Tibial nerve (tissue), 4 donors: ENCODE results near the gene RAB11FIP3. TPM values are rescaled to one million over a fixed set of nuclear protein-coding genes. Genes with fewer than 3 reads are reported as not detected.

ENCODE experiments used
- DNase-seq, 2 donors: peaks; one replicate each; pipeline ENCODE4 v3.0.0-alpha.2; 2019; ENCODE audit warnings: low spot score in 2 of 2
- H3K27ac ChIP-seq, 4 donors: fragments of 200-600 bp; sonication (generic) in 3 of 4; one replicate each; pipeline ENCODE4 v1.5.1; 2017 to 2019; ENCODE audit warnings: mild to moderate bottlenecking in 1 of 4
- H3K27me3 ChIP-seq, 2 donors: fragments of 200-600 bp; sonication (generic) in 1 of 2; one replicate each; pipeline versions ENCODE4 v1.5.1 to v1.6.0; 2017 to 2019
- H3K36me3 ChIP-seq, 3 donors: fragments of 200-600 bp; sonication (generic); one replicate each; pipeline ENCODE4 v1.5.1; 2018 to 2019
- H3K4me1 ChIP-seq, 4 donors: fragments of 200-600 bp; sonication (generic) in 3 of 4; one replicate each; pipeline ENCODE4 v1.5.1; 2017 to 2019
- H3K4me3 ChIP-seq, 4 donors: fragments of 200-600 bp; sonication (generic) in 3 of 4; one replicate each; pipeline ENCODE4 v1.5.1; 2017 to 2019; ENCODE audit warnings: mild to moderate bottlenecking in 1 of 4, moderate library complexity in 1 of 4
- H3K9me3 ChIP-seq, 4 donors: fragments of 200-600 bp; sonication (generic) in 3 of 4; one replicate each; pipeline ENCODE4 v1.5.1; 2017 to 2019
- EP300 ChIP-seq, 2 donors: sonication (generic); formaldehyde crosslinking; IDR thresholded peaks; one replicate each; pipeline ENCODE4 v1.6.1; 2017; ENCODE audit warnings: antibody characterized with exemption in 2 of 2, mild to moderate bottlenecking in 1 of 2
- POLR2A ChIP-seq, 2 donors: fragments of 450-650 bp; IDR thresholded peaks; one replicate each; pipeline ENCODE4 v1.6.1; 2017; ENCODE audit warnings: antibody characterized with exemption in 2 of 2, mild to moderate bottlenecking in 2 of 2, moderate library complexity in 2 of 2
- WGBS, 2 donors: methylation state at CpG; one replicate each; pipeline ENCODE4 v1.1.5; 2018; 5-methylcytosine and 5-hydroxymethylcytosine counted together
- total RNA-seq, 4 donors: library from RNA; depleted of rRNA; stranded (reverse); fragments of >200 nt; gene quantifications; one replicate each; pipeline ENCODE4 v1.1.0, GENCODE V29; 2016
- TF ChIP-seq, protein P1 (sequence below), 5 experiments: fragments of 200-600 bp in 3 of 5; fragments of 450-650 bp in 2 of 5; sonication (generic) in 3 of 5; IDR thresholded peaks; one replicate each; pipeline ENCODE4 v1.5.1; 2016 to 2019; ENCODE audit warnings: antibody characterized with exemption in 5 of 5, mild to moderate bottlenecking in 3 of 5, moderate library complexity in 2 of 5

The RAB11FIP3 gene
- total RNA-seq, 4 donors from 2014 or later = 30.2 to 128 (median 54.6) TPM

DNA sequence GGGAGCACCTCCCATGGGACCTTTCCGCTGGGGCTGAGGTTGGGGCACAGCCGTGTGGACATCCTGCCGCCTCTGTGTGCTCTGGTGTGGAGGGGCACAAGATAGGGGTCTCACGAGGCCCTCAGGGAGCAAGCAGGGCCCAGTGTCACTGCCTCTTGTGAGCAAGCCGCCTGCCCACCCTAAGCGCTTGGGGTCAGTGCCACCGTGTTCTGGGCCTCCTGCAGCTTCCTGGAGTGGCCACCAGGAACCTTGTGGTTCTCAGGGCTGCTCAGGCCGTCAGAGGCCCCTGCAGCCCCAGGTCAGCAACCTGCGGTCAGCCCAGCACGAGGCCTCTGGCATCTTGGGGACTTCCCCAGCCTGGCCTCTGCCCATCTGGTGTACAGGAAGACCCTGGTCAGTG lies 88.5 kb downstream of the RAB11FIP3 start:
- no peak for DNase-seq
- no peak overlapping the region for H3K27ac ChIP-seq
- no peak for TF ChIP-seq EP300 (IDR thresholded peaks at IDR 0.05)
- TF ChIP-seq, protein P1, sequence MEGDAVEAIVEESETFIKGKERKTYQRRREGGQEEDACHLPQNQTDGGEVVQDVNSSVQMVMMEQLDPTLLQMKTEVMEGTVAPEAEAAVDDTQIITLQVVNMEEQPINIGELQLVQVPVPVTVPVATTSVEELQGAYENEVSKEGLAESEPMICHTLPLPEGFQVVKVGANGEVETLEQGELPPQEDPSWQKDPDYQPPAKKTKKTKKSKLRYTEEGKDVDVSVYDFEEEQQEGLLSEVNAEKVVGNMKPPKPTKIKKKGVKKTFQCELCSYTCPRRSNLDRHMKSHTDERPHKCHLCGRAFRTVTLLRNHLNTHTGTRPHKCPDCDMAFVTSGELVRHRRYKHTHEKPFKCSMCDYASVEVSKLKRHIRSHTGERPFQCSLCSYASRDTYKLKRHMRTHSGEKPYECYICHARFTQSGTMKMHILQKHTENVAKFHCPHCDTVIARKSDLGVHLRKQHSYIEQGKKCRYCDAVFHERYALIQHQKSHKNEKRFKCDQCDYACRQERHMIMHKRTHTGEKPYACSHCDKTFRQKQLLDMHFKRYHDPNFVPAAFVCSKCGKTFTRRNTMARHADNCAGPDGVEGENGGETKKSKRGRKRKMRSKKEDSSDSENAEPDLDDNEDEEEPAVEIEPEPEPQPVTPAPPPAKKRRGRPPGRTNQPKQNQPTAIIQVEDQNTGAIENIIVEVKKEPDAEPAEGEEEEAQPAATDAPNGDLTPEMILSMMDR (IDR thresholded peaks at IDR 0.05) = no peak
- no peak for TF ChIP-seq POLR2A (IDR thresholded peaks at IDR 0.05)
- peaks cover 0 to 81% (median 2%) of the 10 kb centered on the region in 3 donors for H3K36me3 ChIP-seq
- H3K27me3 ChIP-seq = no peaks in the 10 kb centered on the region
- H3K4me1 ChIP-seq = peaks cover 0 to 7% (median 0%) of the 10 kb centered on the region in 4 donors
- H3K9me3 ChIP-seq = no peaks in the 10 kb centered on the region
- no peak overlapping the region for H3K4me3 ChIP-seq
- WGBS, 2 donors = 73 to 82% methylated on average over 9 of the region's 10 CpGs

- TF ChIP-seq EP300 (IDR thresholded peaks at IDR 0.05) (no peak), POLR2A (IDR thresholded peaks at IDR 0.05) (no peak)
- TF ChIP-seq, protein P1 (IDR thresholded peaks at IDR 0.05) = no peak
- no peaks in the 10 kb centered on the region for H3K4me1 ChIP-seq
- H3K27me3 ChIP-seq = no peaks in the 10 kb centered on the region
- no peak for DNase-seq
- peaks cover 0 to 83% (median 2%) of the 10 kb centered on the region in 3 donors for H3K36me3 ChIP-seq
- WGBS, 2 donors = 91 to 93% methylated on average over 36 to 45 of the region's 45 CpGs
- no peak overlapping the region for H3K27ac ChIP-seq
- no peak overlapping the region for H3K4me3 ChIP-seq
- no peaks in the 10 kb centered on the region for H3K9me3 ChIP-seq
These were observed 89.9 kb downstream of the RAB11FIP3 start for GRCh38 chr16:515175-515938.

GRCh38 chr16:515939-516226 lies 90.4 kb downstream of the RAB11FIP3 start:
- no peaks in the 10 kb centered on the region for H3K27me3 ChIP-seq
- no peak overlapping the region for H3K27ac ChIP-seq
- WGBS, 2 donors = 96 to 97% methylated on average over 8 to 11 of the region's 11 CpGs
- TF ChIP-seq, protein P1 (IDR thresholded peaks at IDR 0.05) = no peak
- TF ChIP-seq POLR2A (IDR thresholded peaks at IDR 0.05) (no peak), EP300 (IDR thresholded peaks at IDR 0.05) (no peak)
- H3K4me3 ChIP-seq = no peak overlapping the region
- H3K4me1 ChIP-seq = no peaks in the 10 kb centered on the region
- peaks cover 0 to 83% (median 2%) of the 10 kb centered on the region in 3 donors for H3K36me3 ChIP-seq
- no peak for DNase-seq
- H3K9me3 ChIP-seq = no peaks in the 10 kb centered on the region

DNA sequence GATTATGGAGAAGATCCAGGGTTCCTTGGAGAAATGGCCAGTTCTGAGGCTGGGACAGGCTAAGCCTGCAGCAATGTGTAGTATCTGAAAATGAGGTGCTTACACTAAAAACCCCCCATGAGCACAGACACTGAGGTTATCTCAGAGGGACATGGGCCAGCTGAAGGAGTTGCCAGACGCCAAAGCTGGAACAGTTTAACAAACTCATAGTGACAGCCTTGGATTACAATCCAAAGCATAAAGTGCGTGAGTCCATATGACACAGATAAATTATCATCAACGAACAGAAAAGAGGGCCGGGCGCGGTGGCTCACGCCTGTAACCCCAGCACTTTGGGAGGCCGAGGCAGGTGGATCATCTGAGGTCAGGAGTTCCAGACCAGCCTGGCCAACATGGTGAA lies 90.9 kb downstream of the RAB11FIP3 start:
- no peak for DNase-seq
- TF ChIP-seq, protein P1 (IDR thresholded peaks at IDR 0.05) = no peak
- TF ChIP-seq EP300 (IDR thresholded peaks at IDR 0.05) = no peak
- TF ChIP-seq POLR2A (IDR thresholded peaks at IDR 0.05) = no peak
- peaks cover 0 to 87% (median under 1%) of the 10 kb centered on the region in 3 donors for H3K36me3 ChIP-seq
- H3K27me3 ChIP-seq = no peaks in the 10 kb centered on the region
- 93 to 96% methylated on average over 8 of the region's 8 CpGs for WGBS, 2 donors
- no peaks in the 10 kb centered on the region for H3K4me1 ChIP-seq
- H3K4me3 ChIP-seq = no peak overlapping the region
- H3K27ac ChIP-seq = no peak overlapping the region
- no peaks in the 10 kb centered on the region for H3K9me3 ChIP-seq

DNA sequence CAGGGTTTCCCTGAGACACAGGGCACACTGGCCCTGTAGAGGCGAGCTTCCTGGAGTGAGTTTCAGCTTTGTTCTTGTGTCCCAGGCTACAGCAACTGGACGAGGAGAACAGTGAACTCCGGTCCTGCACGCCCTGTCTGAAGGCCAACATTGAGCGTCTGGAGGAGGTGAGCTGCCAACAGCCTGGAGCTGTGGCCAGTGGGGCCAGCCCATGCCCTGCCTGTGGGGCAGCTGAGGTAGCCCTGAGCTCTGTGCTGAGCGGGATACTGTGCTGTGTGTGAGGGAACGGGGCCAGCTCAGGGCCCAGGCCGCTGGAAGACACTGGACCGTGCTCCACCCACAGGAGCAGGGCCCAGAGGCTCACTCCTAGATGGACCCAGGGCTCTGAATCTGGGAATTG lies 93.4 kb downstream of the RAB11FIP3 start:
- TF ChIP-seq, protein P1 (IDR thresholded peaks at IDR 0.05) = no peak
- TF ChIP-seq POLR2A (IDR thresholded peaks at IDR 0.05) (no peak), EP300 (IDR thresholded peaks at IDR 0.05) (no peak)
- H3K9me3 ChIP-seq = no peaks in the 10 kb centered on the region
- no peaks in the 10 kb centered on the region for H3K27me3 ChIP-seq
- no peak overlapping the region for H3K27ac ChIP-seq
- 68 to 84% methylated on average over 2 to 9 of the region's 9 CpGs for WGBS, 2 donors
- H3K4me3 ChIP-seq = no peak overlapping the region
- peaks cover 0 to 79% (median 0%) of the 10 kb centered on the region in 3 donors for H3K36me3 ChIP-seq
- H3K4me1 ChIP-seq = no peaks in the 10 kb centered on the region
- no peak for DNase-seq
